Measurements from ENCODE around the gene SLC29A4. TPM values are rescaled to one million over a fixed set of nuclear protein-coding genes. Genes with fewer than 3 reads are reported as not detected.
"Not testable (repeated sequence)": the region's sequence is repeated elsewhere in the genome, so short reads cannot be mapped to it uniquely, and the experiment has no call there.

SLC29A4 gene
- total RNA-seq, 1 experiment from 2014 or later: 0.56 TPM

GRCh38 chr7:5284304-5285281 lies 1.9 kb downstream of the SLC29A4 start:
- no TSS peak for BruUV-seq (replicated peaks)
- intact Hi-C loops (cut with micrococcal nuclease): loop anchor here (1.0 kb wide), 1 partner anchor 44 kb away; no protein-coding TSS in a partner anchor
- Mint-ChIP-seq H3K36me3 (ENCODE audit: insufficient read depth, unreplicated experiment) (peaks cover 5% of the 10 kb centered on the region), H3K9me3 (ENCODE audit: unreplicated experiment) (no peaks in the 10 kb centered on the region), H3K4me3 (ENCODE audit: unreplicated experiment) (no peak overlapping the region), H3K4me1 (ENCODE audit: insufficient read depth, unreplicated experiment) (no peaks in the 10 kb centered on the region), H3K27me3 (ENCODE audit: insufficient read depth, unreplicated experiment) (no peaks in the 10 kb centered on the region), H3K27ac (ENCODE audit: low read depth, unreplicated experiment) (no peak overlapping the region)
- ChIA-PET POLR2A (no interaction called here), CTCF (no interaction called here)
- peak; percentile 45 for DNase-seq (ENCODE audit: unreplicated experiment)
- no peak for TF ChIP-seq CTCF (IDR thresholded peaks at IDR 0.05; ENCODE audit: unreplicated experiment)

- Mint-ChIP-seq H3K27me3 (ENCODE audit: insufficient read depth, unreplicated experiment) (no peaks in the 10 kb centered on the region), H3K27ac (ENCODE audit: low read depth, unreplicated experiment) (no peak overlapping the region), H3K36me3 (ENCODE audit: insufficient read depth, unreplicated experiment) (no peaks in the 10 kb centered on the region), H3K9me3 (ENCODE audit: unreplicated experiment) (no peaks in the 10 kb centered on the region), H3K4me1 (ENCODE audit: insufficient read depth, unreplicated experiment) (no peaks in the 10 kb centered on the region), H3K4me3 (ENCODE audit: unreplicated experiment) (no peak overlapping the region)
- ChIA-PET CTCF (interaction anchor here (0.7 kb wide), 1 partner anchor 164 kb away, joined by 3 read pairs; no protein-coding TSS in a partner anchor), POLR2A (no interaction called here)
- no peak for DNase-seq (ENCODE audit: unreplicated experiment)
- intact Hi-C loops (cut with micrococcal nuclease): no loop called here
- TF ChIP-seq CTCF (IDR thresholded peaks at IDR 0.05; ENCODE audit: unreplicated experiment): no peak
- BruUV-seq (replicated peaks): no TSS peak
These were observed 4.2 kb downstream of the SLC29A4 start for GRCh38 chr7:5286933-5287332.

- H3K36me3 Mint-ChIP-seq (ENCODE audit: insufficient read depth, unreplicated experiment); H3K4me3 Mint-ChIP-seq (ENCODE audit: unreplicated experiment); H3K9me3 Mint-ChIP-seq (ENCODE audit: unreplicated experiment); BruUV-seq (replicated peaks); DNase-seq (ENCODE audit: unreplicated experiment); intact Hi-C loops (cut with micrococcal nuclease); H3K27ac Mint-ChIP-seq (ENCODE audit: low read depth, unreplicated experiment); H3K4me1 Mint-ChIP-seq (ENCODE audit: insufficient read depth, unreplicated experiment); H3K27me3 Mint-ChIP-seq (ENCODE audit: insufficient read depth, unreplicated experiment); POLR2A ChIA-PET: not testable (repeated sequence)
- CTCF ChIA-PET: interaction anchor here (0.7 kb wide), 1 partner anchor 164 kb away, joined by 3 read pairs; no protein-coding TSS in a partner anchor
These were observed 4.6 kb downstream of the SLC29A4 start for GRCh38 chr7:5287373-5287772.

GRCh38 chr7:5287802-5288201 lies 5.1 kb downstream of the SLC29A4 start:
- DNase-seq (ENCODE audit: unreplicated experiment): no peak
- TF ChIP-seq CTCF (IDR thresholded peaks at IDR 0.05; ENCODE audit: unreplicated experiment): no peak
- ChIA-PET POLR2A (no interaction called here), CTCF (interaction anchor here (0.7 to 2.0 kb wide), 2 partner anchors 48 to 163 kb away, joined by 3 to 9 read pairs; no protein-coding TSS in a partner anchor)
- H3K27me3 Mint-ChIP-seq (ENCODE audit: insufficient read depth, unreplicated experiment): no peaks in the 10 kb centered on the region
- no peaks in the 10 kb centered on the region for H3K9me3 Mint-ChIP-seq (ENCODE audit: unreplicated experiment)
- intact Hi-C loops (cut with micrococcal nuclease): no loop called here
- no peaks in the 10 kb centered on the region for H3K4me1 Mint-ChIP-seq (ENCODE audit: insufficient read depth, unreplicated experiment)
- no peaks in the 10 kb centered on the region for H3K36me3 Mint-ChIP-seq (ENCODE audit: insufficient read depth, unreplicated experiment)
- no peak overlapping the region for H3K4me3 Mint-ChIP-seq (ENCODE audit: unreplicated experiment)
- no peak overlapping the region for H3K27ac Mint-ChIP-seq (ENCODE audit: low read depth, unreplicated experiment)
- no TSS peak for BruUV-seq (replicated peaks)

- H3K9me3 Mint-ChIP-seq (ENCODE audit: unreplicated experiment); H3K27ac Mint-ChIP-seq (ENCODE audit: low read depth, unreplicated experiment); H3K4me1 Mint-ChIP-seq (ENCODE audit: insufficient read depth, unreplicated experiment); H3K36me3 Mint-ChIP-seq (ENCODE audit: insufficient read depth, unreplicated experiment); DNase-seq (ENCODE audit: unreplicated experiment); POLR2A ChIA-PET; BruUV-seq (replicated peaks); intact Hi-C loops (cut with micrococcal nuclease); H3K27me3 Mint-ChIP-seq (ENCODE audit: insufficient read depth, unreplicated experiment); H3K4me3 Mint-ChIP-seq (ENCODE audit: unreplicated experiment): not testable (repeated sequence)
- CTCF ChIA-PET: interaction anchor here (0.6 to 2.0 kb wide), 5 partner anchors 37 to 490 kb away, joined by 3 to 9 read pairs (median 4); no protein-coding TSS in a partner anchor
These were observed 5.8 kb downstream of the SLC29A4 start for GRCh38 chr7:5288560-5288959.
